HEK293T (cell line): Measurements from ENCODE around the gene FOXP2.

ENCODE experiments used
- CTCF ChIA-PET: fragments of 350-600 bp; formaldehyde crosslinking; extraction: SDS; loops from one replicate; lab custom pipeline; 2021; ENCODE audit warnings: antibody characterized with exemption, inconsistent platforms; lab: Yijun Ruan, JAX
- POLR2A ChIA-PET: fragments of 350-600 bp; formaldehyde crosslinking; extraction: SDS; loops from one replicate; lab custom pipeline; 2020; ENCODE audit warnings: antibody characterized with exemption, inconsistent platforms; lab: Yijun Ruan, JAX
- DNase-seq: peaks from one replicate; pipeline ENCODE4 v3.0.0; 2012; ENCODE audit warnings: mixed read lengths; ENCODE audit errors: extremely low spot score
- ARNT ChIP-seq: fragments of 450-650 bp; IDR thresholded peaks from 2 replicates; pipeline ENCODE4 v1.6.1; 2017; ENCODE audit warnings: mild to moderate bottlenecking
- BHLHE40 ChIP-seq: fragments of 450-650 bp; IDR thresholded peaks from 2 replicates; pipeline ENCODE4 v1.6.1; 2016; ENCODE audit warnings: mild to moderate bottlenecking, moderate library complexity, borderline replicate concordance
- CTBP1 ChIP-seq: fragments of 450-650 bp; IDR thresholded peaks from 2 replicates; pipeline ENCODE4 v1.6.1; 2016; ENCODE audit warnings: borderline replicate concordance
- ELF4 ChIP-seq: fragments of 450-650 bp; IDR thresholded peaks from 2 replicates; pipeline ENCODE4 v1.6.1; 2017; ENCODE audit warnings: antibody characterized with exemption
- FOXA1 ChIP-seq: fragments of 450-650 bp; IDR thresholded peaks from 2 replicates; pipeline ENCODE4 v1.6.1; 2016; ENCODE audit warnings: mild to moderate bottlenecking
- FOXK2 ChIP-seq: fragments of 450-650 bp; IDR thresholded peaks from 2 replicates; pipeline ENCODE4 v1.6.1; 2016; ENCODE audit warnings: mild to moderate bottlenecking
- FOXM1 ChIP-seq: fragments of 450-650 bp; IDR thresholded peaks from 2 replicates; pipeline ENCODE4 v1.6.1; 2017; ENCODE audit warnings: mild to moderate bottlenecking, borderline replicate concordance
- HDGF ChIP-seq: fragments of 450-650 bp; IDR thresholded peaks from 2 replicates; pipeline ENCODE4 v1.6.1; 2017; ENCODE audit warnings: antibody characterized with exemption, borderline replicate concordance
- L3MBTL2 ChIP-seq: fragments of 450-650 bp; conservative IDR thresholded peaks from 2 replicates; pipeline ENCODE4 v1.6.1; 2016; ENCODE audit warnings: mild to moderate bottlenecking
- LEF1 ChIP-seq: fragments of 450-650 bp; IDR thresholded peaks from 2 replicates; pipeline ENCODE4 v1.6.1; 2017; ENCODE audit warnings: mild to moderate bottlenecking, borderline replicate concordance
- NFRKB ChIP-seq: fragments of 450-650 bp; IDR thresholded peaks from 2 replicates; pipeline ENCODE4 v1.6.1; 2016; ENCODE audit warnings: mild to moderate bottlenecking, moderate library complexity
- SP1 ChIP-seq: fragments of 450-650 bp; IDR thresholded peaks from 2 replicates; pipeline ENCODE4 v1.6.1; 2017
- SUZ12 ChIP-seq: fragments of 450-650 bp; IDR thresholded peaks from 2 replicates; pipeline ENCODE4 v1.6.1; 2016; ENCODE audit warnings: mild to moderate bottlenecking
- TARDBP ChIP-seq: fragments of 450-650 bp; IDR thresholded peaks from 2 replicates; pipeline ENCODE4 v1.6.1; 2016
- ZNF384 ChIP-seq: fragments of 450-650 bp; IDR thresholded peaks from 2 replicates; pipeline ENCODE4 v1.6.1; 2016
- TF ChIP-seq, protein P1 (sequence below): fragments of 450-650 bp; IDR thresholded peaks from 2 replicates; pipeline ENCODE4 v1.6.1; 2016

The FOXP2 gene

DNA sequence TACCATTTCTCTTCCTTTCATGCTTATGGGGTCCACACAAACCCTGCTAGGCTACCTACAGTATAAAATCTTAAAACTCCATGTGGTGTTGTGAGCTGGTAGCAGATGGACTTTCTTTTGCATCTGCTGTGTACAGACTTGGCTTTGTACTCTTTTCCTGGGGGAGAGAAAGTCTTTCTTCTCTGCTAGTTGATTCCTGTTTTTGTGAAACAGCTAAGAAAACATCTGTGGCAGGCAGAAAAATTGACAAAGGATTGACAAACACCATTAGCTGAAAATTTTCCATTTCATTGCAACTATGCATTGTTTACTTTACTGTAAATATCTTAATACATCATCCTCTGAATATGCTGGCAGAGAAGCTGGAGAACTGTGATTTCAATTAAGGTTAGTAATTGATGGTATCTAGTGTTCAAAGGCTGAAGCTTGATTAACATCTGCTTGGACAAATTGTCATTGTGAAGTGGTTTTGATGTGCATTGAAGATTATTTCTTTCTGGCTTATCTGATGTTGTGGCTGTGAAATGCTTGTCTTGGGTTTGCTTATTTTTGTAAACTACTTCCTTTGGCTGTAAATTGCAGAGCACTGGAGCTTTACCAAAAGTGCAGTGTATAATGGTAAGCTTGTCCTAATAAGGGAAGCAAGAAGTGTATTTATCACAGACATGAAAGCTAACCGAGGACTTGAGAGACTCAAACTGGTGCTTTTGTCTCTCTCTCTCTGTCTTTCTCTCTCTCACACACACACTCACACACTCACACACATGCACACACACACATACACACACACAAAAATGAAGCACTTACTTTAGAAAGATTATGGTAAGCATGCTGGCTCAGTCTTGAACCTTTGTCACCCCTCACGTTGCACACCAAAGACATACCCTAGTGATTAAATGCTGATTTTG, at the start of gene FOXP2:
Gene FOXP2, plus strand, starts transcription at position 660 of the 908 bp plus-strand sequence. CDS start 11,697 bp downstream, outside the sequence.
- CTCF ChIA-PET, result interaction anchor here (0.6 to 2.5 kb wide), 6 partner anchors 12 to 1470 kb away, joined by 3 to 11 read pairs (median 4); no protein-coding TSS in a partner anchor
- POLR2A ChIA-PET, result interaction anchor here (0.9 to 3.8 kb wide), 2 partner anchors 330 to 333 kb away, joined by 3 to 31 read pairs; no protein-coding TSS in a partner anchor
- no peak for TF ChIP-seq HDGF
- no peak for TF ChIP-seq CTBP1
- no peak for TF ChIP-seq FOXM1
- TF ChIP-seq, protein P1, sequence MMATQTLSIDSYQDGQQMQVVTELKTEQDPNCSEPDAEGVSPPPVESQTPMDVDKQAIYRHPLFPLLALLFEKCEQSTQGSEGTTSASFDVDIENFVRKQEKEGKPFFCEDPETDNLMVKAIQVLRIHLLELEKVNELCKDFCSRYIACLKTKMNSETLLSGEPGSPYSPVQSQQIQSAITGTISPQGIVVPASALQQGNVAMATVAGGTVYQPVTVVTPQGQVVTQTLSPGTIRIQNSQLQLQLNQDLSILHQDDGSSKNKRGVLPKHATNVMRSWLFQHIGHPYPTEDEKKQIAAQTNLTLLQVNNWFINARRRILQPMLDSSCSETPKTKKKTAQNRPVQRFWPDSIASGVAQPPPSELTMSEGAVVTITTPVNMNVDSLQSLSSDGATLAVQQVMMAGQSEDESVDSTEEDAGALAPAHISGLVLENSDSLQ, result 0 out of 2 replicates have a peak, but pooled peaks have one; percentile 2
- peak; percentile 52; the same call in 1 of the 2 replicates for TF ChIP-seq FOXA1
- TF ChIP-seq SP1, result no peak
- no peak for DNase-seq

DNA sequence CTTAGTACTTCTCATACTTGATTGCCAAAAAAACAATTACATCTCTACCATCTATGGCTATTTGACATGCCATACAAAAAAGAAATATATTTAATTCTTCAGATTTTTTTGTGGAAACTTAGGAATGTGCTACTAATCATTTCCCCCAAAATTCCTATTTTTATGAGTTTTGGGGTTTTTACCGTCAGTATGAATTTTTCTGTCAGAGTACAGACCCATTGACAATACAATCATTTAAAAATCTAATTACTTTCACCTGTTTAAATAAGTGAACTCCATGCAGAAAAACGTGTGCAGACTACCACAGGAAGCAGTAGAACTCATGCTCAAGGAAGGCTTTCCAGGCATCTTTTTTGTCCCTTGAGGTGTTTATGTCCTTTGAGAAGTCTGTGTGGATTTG, 48.8 kb upstream of the FOXP2 start:
- POLR2A ChIA-PET, result no interaction called here
- CTCF ChIA-PET, result no interaction called here
- DNase-seq, result no peak
- TF ChIP-seq ZNF384 (no peak), BHLHE40 (no peak), CTBP1 (no peak), TARDBP (no peak), SUZ12 (no peak), FOXM1 (no peak), FOXA1 (no peak), FOXK2 (no peak), HDGF (no peak), NFRKB (no peak), L3MBTL2 (no peak), ARNT (no peak), ELF4 (no peak), SP1 (no peak)
- TF ChIP-seq, protein P1, result no peak

GRCh38 chr7:114368492-114368891, 46.1 kb upstream of the FOXP2 start:
- ChIA-PET CTCF (no interaction called here), POLR2A (no interaction called here)
- TF ChIP-seq SP1 (no peak), BHLHE40 (no peak), HDGF (no peak), FOXM1 (no peak), NFRKB (no peak), FOXA1 (no peak), CTBP1 (no peak), ELF4 (no peak), SUZ12 (no peak), LEF1 (no peak)
- DNase-seq, result no peak

DNA sequence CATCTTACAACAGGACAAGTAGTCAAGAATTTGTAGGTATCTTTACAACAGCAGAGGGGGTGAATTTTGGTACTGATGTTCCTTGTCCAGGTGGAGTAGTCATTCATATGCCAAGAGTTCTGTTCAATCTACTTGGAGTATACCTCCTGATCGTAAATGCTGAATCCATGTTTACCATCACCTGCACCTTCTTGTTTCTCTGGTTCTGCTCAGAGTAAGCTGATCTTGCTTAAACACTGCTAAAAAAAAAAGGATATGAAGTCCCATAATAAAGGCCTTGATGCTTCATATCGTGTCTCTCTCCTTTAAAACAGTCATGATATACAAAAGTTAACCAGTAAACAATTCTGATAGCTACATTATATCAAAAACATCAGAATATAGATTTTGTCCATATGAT, 45.3 kb upstream of the FOXP2 start:
- no peak for DNase-seq
- CTCF ChIA-PET, result no interaction called here
- POLR2A ChIA-PET, result interaction anchor here (0.6 kb wide), 1 partner anchor 8 kb away, joined by 3 read pairs; no protein-coding TSS in a partner anchor
- TF ChIP-seq FOXA1, result no peak
- TF ChIP-seq BHLHE40, result no peak
- no peak for TF ChIP-seq ZNF384
- TF ChIP-seq ELF4, result no peak
- no peak for TF ChIP-seq FOXM1
- no peak for TF ChIP-seq FOXK2
- TF ChIP-seq ARNT, result no peak
- no peak for TF ChIP-seq L3MBTL2
- no peak for TF ChIP-seq SUZ12
- TF ChIP-seq HDGF, result no peak
- TF ChIP-seq NFRKB, result no peak
- no peak for TF ChIP-seq LEF1
- no peak for TF ChIP-seq CTBP1
- TF ChIP-seq, protein P1, result no peak
- no peak for TF ChIP-seq SP1
- TF ChIP-seq TARDBP, result no peak

DNA sequence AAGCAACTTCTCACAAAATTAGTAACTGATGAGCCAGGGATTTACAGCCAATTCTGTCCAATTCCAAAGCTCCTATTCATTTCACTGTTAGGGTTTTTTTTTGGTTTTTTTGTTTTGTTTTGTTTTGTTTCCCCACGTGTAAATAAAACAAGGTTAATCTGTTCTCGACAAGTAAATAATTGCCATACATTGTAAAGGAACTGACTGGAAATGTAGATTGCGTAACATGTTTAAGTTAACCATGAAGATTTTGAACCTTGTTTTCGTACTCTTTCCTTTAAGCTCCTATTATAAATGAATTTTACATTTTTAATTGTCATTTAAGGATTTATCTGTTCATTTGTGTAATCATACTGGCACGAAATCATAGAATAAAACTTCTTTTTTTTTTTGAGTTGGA, 42.0 kb upstream of the FOXP2 start:
- CTCF ChIA-PET, result no interaction called here
- TF ChIP-seq HDGF, result no peak
- TF ChIP-seq BHLHE40, result no peak
- TF ChIP-seq ARNT, result no peak
- TF ChIP-seq CTBP1, result no peak
- TF ChIP-seq TARDBP, result no peak
- no peak for TF ChIP-seq LEF1
- no peak for TF ChIP-seq FOXK2
- TF ChIP-seq SP1, result no peak
- TF ChIP-seq NFRKB, result no peak
- TF ChIP-seq FOXA1, result no peak
- no peak for TF ChIP-seq FOXM1
- TF ChIP-seq, protein P1, result no peak
- no peak for TF ChIP-seq SUZ12
- no peak for TF ChIP-seq ZNF384
- no peak for TF ChIP-seq L3MBTL2
- no peak for TF ChIP-seq ELF4
- POLR2A ChIA-PET, result no interaction called here
- no peak for DNase-seq
